Upper lobe of left lung (tissue), 6 donors: Measurements from ENCODE around the gene NBPF26. TPM values are rescaled to one million over a fixed set of nuclear protein-coding genes. Genes with fewer than 3 reads are reported as not detected.
A peak's percentile ranks its signal among the peaks of the same experiment; 100 is the strongest.
"Not testable (repeated sequence)": the region's sequence is repeated elsewhere in the genome, so short reads cannot be mapped to it uniquely, and the experiment has no call there.

Experiments
- ATAC-seq, 2 donors: fragments of 200-7000 bp; cut with Tn5 transposase; one replicate each; pipeline ENCODE4 v1.9.1; 2022; ENCODE audit warnings: mild to moderate bottlenecking in 2 of 2, moderate library complexity in 2 of 2; ENCODE audit not compliant: low FRiP score in 2 of 2
- DNase-seq, 2 donors: peaks; one replicate each; pipeline ENCODE4 v3.0.0-alpha.2; 2019 to 2020
- H3K27ac ChIP-seq, 4 donors: fragments of 200-600 bp; sonication (generic); one replicate each; pipeline ENCODE4 v1.5.1; 2016 to 2019
- H3K27me3 ChIP-seq, 4 donors: fragments of 200-600 bp; sonication (generic); one replicate each; pipeline ENCODE4 v1.5.1; 2017 to 2019
- H3K36me3 ChIP-seq, 4 donors: fragments of 200-600 bp; sonication (generic); one replicate each; pipeline ENCODE4 v1.5.1; 2016 to 2019
- H3K4me1 ChIP-seq, 4 donors: fragments of 200-600 bp; sonication (generic); one replicate each; pipeline ENCODE4 v1.5.1; 2018 to 2019
- H3K4me3 ChIP-seq, 4 donors: fragments of 200-600 bp; sonication (generic); one replicate each; pipeline ENCODE4 v1.5.1; 2017 to 2019; ENCODE audit warnings: mild to moderate bottlenecking in 2 of 4, moderate library complexity in 1 of 4
- H3K9me3 ChIP-seq, 4 donors: fragments of 200-600 bp; sonication (generic); one replicate each; pipeline ENCODE4 v1.5.1; 2018 to 2019
- POLR2A ChIP-seq, 4 donors: fragments of 450-650 bp; IDR thresholded peaks; one replicate each; pipeline ENCODE4 v1.5.1; 2016 to 2017; ENCODE audit warnings: antibody characterized with exemption in 4 of 4, mild to moderate bottlenecking in 2 of 4
- POLR2AphosphoS5 ChIP-seq, 2 donors: sonication (generic); formaldehyde crosslinking; IDR thresholded peaks; one replicate each; pipeline ENCODE4 v1.5.1; 2017; ENCODE audit warnings: antibody characterized with exemption in 2 of 2
- WGBS, 2 donors: methylation state at CpG; one replicate each; pipeline ENCODE4 v1.1.5; 2017 to 2018; 5-methylcytosine and 5-hydroxymethylcytosine counted together
- total RNA-seq, 6 donors: library from RNA; depleted of rRNA in 4 of 6; stranded (reverse); fragments of >200 nt in 4 of 6; gene quantifications; one replicate each; pipeline versions ENCODE4 v1.1.0 to v1.2.1, GENCODE V29; 2016 to 2021
- donor health status: DM: no; HTN: no; CAD: no; lungs with moderate emphysema.
- donor health status: DM: no; HTN: yes; CAD: no; lungs with severe emphysema.

Gene NBPF26
- total RNA-seq, result 10 to 100 TPM in 5 of 6 donors, 1 to 10 TPM in 1; 1.3 to 36.8 (median 17.8) TPM

DNA sequence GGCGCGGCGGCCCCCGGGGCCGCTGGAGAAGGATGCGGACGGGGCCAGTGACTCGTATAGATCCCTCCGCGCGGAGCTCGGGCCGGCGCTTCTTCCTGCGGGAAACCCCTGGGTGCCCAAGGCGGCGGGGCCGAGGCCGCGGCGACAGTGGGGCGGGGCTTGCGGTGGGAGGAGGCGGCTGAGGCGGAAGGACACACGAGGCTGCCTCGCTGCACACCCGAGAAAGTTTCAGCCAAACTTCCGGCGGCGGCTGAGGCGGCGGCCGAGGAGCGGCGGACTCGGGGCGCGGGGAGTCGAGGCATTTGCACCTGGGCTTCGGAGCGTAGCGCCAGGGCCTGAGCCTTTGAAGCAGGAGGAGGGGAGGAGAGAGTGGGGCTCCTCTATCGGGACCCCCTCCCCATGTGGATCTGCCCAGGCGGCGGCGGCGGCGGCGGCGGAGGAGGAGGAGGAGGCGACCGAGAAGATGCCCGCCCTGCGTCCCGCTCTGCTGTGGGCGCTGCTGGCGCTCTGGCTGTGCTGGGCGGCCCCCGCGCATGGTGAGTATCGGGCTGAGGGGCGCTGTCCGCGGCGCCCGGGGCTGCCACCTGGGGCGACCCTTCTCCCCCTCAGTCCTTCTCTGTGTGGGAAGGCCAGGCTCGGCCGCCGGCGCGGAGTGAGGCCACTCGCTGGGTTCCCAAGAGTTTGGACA, at the start of gene NBPF26:
NBPF26 (plus strand) TSS at position 231 of the 688 bp plus-strand sequence.
- H3K9me3 ChIP-seq, H3K36me3 ChIP-seq, H3K27me3 ChIP-seq, H3K4me1 ChIP-seq: not testable (repeated sequence)
- ATAC-seq (peak in 1 of 2 donors; percentile 54), DNase-seq (peak; percentile 55 to 83)
- H3K4me3 ChIP-seq, result peak within 1 kb of the TSS in 2 of 4 donors; percentile 69 to 70
- H3K27ac ChIP-seq, result peak within 1 kb of the TSS in 2 of 4 donors; percentile 78 to 89
- TF ChIP-seq POLR2A (IDR thresholded peaks at IDR 0.05), result peak in 1 of 4 donors; percentile 38
- peak in 1 of 2 donors; percentile 24 for TF ChIP-seq POLR2AphosphoS5 (IDR thresholded peaks at IDR 0.05)
- WGBS, 2 donors, result 0% methylated on average over 5 of the region's 74 CpGs; no CpG with 5 or more reads in 1 of the 2 donors

DNA sequence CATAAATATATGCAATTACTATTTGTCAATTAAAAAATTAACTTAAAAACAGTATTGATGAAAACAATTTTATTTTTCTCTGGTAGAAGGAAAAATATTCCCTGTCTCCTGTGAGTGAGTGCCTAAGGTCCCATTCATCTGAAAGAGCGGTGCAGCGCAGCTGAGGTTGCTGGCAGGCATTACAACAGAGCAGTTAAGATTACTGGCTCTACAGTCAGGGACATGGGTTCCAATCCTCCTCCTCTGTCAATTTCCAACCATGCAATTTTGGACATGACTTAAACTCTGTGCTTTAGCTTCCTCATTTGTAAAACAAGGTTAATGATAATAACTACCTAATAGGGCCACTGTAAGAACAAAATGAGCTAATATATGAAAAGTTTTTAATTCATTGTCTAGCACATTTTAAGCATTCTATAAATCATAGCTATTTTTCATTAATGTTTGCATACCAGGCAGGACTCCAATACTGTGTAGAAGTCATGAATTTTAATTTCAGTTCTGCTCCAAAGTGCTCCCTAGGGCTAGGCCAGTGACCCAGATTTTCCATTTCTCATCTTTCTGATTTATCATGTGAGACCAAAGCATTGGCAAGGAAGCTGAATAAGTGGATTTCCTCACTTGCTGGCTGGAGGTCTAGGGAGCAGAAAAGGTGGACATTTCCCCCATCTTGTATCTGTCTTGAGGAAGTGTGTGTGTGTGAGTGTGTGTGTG, 43.5 kb upstream of the NBPF26 start:
- not testable (repeated sequence) for H3K4me1 ChIP-seq, H3K36me3 ChIP-seq, H3K27ac ChIP-seq, DNase-seq, H3K9me3 ChIP-seq, H3K4me3 ChIP-seq, H3K27me3 ChIP-seq
- 86% methylated on average over 2 of the region's 2 CpGs; no CpG with 5 or more reads in 1 of the 2 donors for WGBS, 2 donors
- peak in 1 of 2 donors; percentile 72 for ATAC-seq

DNA sequence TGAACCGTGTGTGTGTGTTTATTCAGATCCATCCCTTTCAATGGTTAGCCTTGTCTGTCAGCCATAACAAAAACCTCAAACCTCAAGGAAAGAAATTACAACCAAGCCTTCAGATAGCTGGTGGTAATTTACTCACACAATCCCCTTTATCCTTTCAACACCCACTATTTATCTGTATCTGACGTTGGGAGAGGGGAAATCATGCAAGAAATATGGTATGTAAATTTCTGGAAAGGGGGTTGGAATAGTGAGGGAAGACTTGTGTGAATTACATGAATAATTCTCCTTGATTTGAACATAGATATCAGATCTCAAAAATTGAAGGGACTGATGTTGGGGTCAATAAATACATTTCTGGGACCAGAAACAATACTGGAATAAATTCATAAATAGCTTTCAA, 42.8 kb upstream of the NBPF26 start:
- H3K4me3 ChIP-seq, H3K27ac ChIP-seq, H3K4me1 ChIP-seq, DNase-seq, H3K9me3 ChIP-seq, H3K27me3 ChIP-seq, H3K36me3 ChIP-seq, ATAC-seq: not testable (repeated sequence)
- WGBS, 2 donors, result 54% methylated on average over 2 of the region's 2 CpGs; no CpG with 5 or more reads in 1 of the 2 donors

DNA sequence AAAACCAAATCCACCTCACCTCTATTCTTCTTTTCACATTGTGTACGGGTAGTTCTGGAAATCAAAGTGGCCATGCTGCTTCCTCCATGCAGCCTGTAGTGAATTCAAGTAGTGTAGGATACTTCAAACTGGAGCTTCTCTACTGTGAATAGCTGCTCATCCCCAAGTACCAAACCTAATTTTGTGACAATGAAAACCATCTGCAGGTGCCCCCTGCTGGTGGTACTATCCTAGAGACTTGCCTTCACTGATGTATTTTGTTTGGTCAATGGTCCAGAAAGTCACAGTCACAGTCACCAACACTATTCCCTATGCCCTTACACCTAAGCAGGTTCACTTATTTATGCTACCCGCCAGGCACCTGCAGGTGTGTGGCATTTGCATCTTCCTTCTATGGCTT, 39.3 kb upstream of the NBPF26 start:
- not testable (repeated sequence) for H3K36me3 ChIP-seq, H3K27me3 ChIP-seq, H3K4me1 ChIP-seq, DNase-seq, H3K4me3 ChIP-seq, H3K9me3 ChIP-seq, H3K27ac ChIP-seq
- peak in 1 of 2 donors; percentile 66 for ATAC-seq
- WGBS, 2 donors, result 11% methylated on average over 1 of the region's 2 CpGs; no CpG with 5 or more reads in 1 of the 2 donors

DNA sequence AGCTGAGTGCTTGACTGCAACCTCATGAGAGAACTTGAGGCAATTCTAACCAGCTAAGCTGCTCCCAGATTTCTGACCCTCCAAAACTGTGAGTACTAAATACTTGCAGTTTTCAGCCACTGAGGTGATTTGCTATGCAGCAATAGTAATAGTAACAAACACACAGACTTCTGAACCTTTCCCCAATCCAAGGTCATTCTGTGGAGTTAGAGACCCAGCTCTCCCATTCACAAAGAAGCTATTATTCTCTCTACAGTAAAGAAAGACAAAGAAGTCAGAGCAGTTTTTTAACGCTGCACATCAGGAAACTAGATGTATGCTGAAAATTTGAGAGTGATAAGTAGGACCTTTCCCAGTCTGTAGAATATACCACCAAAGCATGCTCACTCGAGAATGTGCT, 38.1 kb upstream of the NBPF26 start:
- not testable (repeated sequence) for DNase-seq, H3K4me1 ChIP-seq, ATAC-seq, H3K27ac ChIP-seq, H3K4me3 ChIP-seq, H3K27me3 ChIP-seq, H3K36me3 ChIP-seq, H3K9me3 ChIP-seq
- WGBS, 2 donors, result no CpG with 5 or more reads among the region's 2 CpGs

DNA sequence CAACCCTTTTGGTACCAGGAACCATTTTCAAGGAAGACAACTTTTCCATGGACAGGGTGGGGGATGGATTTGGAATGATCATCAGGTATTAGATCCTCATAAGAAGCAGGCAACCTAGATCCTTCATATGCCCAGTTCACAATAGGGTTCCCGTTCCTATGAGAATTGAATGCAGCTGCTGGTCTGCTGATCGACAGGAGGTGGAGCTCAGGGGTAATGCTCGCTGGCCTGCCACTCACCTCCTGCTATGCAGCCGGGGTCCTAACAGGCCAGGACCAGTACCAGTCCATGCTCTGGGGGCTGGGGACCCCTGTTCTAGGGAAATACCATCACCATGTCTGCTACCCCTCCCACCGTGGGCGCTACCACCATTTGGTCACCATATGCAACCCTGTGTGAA, 36.5 kb upstream of the NBPF26 start:
- not testable (repeated sequence) for H3K36me3 ChIP-seq, H3K27me3 ChIP-seq, ATAC-seq, DNase-seq, H3K4me3 ChIP-seq, H3K9me3 ChIP-seq, H3K4me1 ChIP-seq, H3K27ac ChIP-seq
- no CpG with 5 or more reads among the region's 6 CpGs for WGBS, 2 donors

DNA sequence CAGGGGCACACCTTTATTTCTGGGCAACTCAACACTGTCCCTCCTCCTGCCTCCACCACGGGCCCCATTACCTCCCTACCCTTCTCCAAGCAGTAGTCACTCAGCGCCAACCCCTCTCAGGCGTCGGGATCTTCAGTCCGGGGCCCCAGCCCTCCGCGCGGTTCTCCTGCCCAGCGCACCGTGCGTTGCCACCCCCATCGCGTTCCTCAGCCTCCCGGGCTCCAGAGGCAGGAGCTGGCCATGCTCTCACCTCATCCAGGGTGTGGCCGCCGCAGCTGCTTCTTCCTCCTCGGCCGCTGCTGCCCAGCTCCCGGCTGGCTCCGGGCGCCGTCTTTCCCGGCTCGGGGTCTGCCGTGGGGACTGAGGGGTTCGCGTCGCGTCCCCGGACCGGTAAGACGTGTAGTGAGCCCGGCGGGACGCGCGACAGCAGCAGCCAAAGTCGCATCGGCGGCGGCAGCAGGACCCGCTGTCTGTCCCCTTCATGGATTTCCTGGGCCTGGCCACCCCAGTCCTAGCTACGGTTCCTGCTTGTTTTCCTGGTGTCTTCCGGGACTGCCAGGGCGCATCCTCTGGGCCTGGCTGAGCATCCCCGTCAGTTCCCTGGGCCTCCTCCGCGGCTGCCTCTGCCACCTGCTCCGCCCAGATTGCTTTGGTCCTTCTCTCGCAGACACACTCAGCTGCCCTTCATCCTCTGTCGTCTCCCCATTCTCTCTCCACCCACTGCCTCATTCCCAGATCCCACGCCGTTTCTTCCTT, 22.8 kb upstream of the NBPF26 start:
- not testable (repeated sequence) for H3K27ac ChIP-seq, H3K9me3 ChIP-seq, DNase-seq, H3K27me3 ChIP-seq, H3K36me3 ChIP-seq, H3K4me1 ChIP-seq
- peak in 1 of 2 donors; percentile 60 for ATAC-seq
- 29 to 38% methylated on average over 8 to 9 of the region's 53 CpGs for WGBS, 2 donors
- H3K4me3 ChIP-seq, result peak overlapping the region in 2 of 4 donors; percentile 14 to 34

DNA sequence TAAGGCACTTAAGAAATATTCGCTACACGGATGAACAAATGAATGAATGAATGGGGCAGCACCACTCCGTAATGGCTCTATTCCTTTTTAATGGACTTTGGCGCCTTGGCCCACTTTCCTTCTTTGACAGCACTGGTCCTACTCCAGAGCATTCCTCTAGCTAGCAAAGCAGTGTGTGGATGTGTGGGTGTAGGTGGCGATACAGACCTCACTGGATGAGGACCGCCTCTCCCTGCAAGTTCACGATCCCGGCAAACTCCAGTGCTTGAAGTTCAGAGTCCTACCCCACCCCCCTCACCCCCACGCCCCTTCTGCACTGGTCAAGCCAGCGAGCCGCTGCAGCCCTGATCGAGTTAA, 409 bp upstream of the NBPF26 start:
- not testable (repeated sequence) for DNase-seq, H3K4me1 ChIP-seq, H3K27ac ChIP-seq, H3K9me3 ChIP-seq, ATAC-seq, H3K36me3 ChIP-seq, H3K27me3 ChIP-seq
- H3K4me3 ChIP-seq, result peak overlapping the region in 2 of 4 donors; percentile 69 to 70
- no CpG with 5 or more reads among the region's 12 CpGs for WGBS, 2 donors

DNA sequence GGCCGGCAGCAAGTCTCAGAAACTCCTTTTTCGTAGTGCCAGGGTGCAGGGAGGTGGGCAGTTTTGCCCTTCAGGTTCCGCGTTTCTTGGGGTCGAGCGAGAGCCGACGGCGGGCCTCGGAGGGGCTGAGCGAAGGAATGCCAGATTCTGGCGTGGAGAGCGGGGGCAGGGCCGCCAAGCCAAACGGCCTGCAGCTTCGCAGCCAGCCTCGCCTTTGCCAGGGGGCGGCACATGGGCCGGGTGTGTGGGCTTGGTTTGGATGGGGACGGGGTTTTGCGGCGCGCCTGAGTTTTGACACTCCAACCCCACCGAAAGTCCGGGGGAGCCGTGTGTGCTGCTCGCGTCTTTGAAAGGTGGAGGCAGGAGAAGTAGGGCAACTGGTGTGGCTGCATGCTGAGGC, 762 bp downstream of the NBPF26 start:
- DNase-seq, result peak in 1 of 2 donors; percentile 21
- WGBS, 2 donors, result no CpG with 5 or more reads among the region's 28 CpGs
- H3K4me1 ChIP-seq, H3K9me3 ChIP-seq, ATAC-seq, H3K27me3 ChIP-seq, H3K36me3 ChIP-seq: not testable (repeated sequence)
- Histone ChIP-seq H3K27ac (peak overlapping the region in 2 of 4 donors; percentile 78 to 89), H3K4me3 (peak overlapping the region in 2 of 4 donors; percentile 69 to 70)

DNA sequence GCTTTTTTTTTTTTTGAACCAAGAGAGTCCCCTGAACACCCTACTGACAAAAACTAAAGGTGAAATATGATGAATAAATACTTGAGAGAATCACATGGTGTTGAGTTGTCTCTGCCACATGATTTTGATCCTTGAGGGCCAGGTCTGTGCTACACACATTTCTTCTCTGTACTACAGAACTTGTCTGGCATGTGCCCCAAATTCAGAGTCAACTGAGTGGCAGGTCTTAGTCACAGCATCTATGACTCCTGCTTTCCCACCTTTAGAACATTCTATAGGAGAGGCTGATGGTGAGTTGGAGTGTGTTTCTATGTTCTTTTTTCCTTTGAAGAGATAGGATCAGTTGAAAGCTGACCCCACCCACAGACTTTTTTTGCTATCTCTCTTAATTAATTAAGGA, 5.1 kb downstream of the NBPF26 start:
- H3K4me1 ChIP-seq, DNase-seq, H3K4me3 ChIP-seq, H3K9me3 ChIP-seq, ATAC-seq, H3K36me3 ChIP-seq, H3K27ac ChIP-seq, H3K27me3 ChIP-seq: not testable (repeated sequence)

DNA sequence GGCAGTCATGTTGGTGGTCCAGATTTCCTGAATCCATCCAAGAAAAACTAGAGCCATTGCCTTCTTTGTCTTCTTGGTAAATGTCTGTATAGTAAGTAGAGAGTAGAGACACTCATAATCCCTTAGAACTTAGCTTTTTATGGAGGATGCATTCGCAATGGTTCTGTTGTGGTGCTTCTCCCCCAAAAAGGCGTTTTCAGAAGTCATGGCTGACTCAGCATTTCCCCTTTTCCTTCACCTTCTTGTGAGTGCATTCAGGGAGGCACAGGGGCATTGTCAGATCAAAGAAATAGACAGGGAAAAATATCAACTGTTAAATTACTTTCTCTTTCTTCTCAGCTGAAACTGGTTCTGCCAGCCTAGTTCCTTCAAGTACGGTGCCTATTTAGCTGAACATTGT, 45.3 kb downstream of the NBPF26 start:
- H3K4me3 ChIP-seq, H3K9me3 ChIP-seq, H3K27me3 ChIP-seq, H3K36me3 ChIP-seq, ATAC-seq, H3K27ac ChIP-seq, H3K4me1 ChIP-seq: not testable (repeated sequence)
- DNase-seq, result peak in 1 of 2 donors; percentile 21
- WGBS, 2 donors, result 25 to 60% methylated on average over 1 to 2 of the region's 3 CpGs
